HG02938 (cell line): ENCODE results near the gene MLH3.

Source experiments
- ATAC-seq: cut with Tn5 transposase; IDR thresholded peaks from one replicate; pipeline ENCODE4 v1.9.1; 2021; ENCODE audit warnings: mild to moderate bottlenecking, moderate library complexity; ENCODE audit not compliant: unreplicated experiment

The MLH3 gene

DNA sequence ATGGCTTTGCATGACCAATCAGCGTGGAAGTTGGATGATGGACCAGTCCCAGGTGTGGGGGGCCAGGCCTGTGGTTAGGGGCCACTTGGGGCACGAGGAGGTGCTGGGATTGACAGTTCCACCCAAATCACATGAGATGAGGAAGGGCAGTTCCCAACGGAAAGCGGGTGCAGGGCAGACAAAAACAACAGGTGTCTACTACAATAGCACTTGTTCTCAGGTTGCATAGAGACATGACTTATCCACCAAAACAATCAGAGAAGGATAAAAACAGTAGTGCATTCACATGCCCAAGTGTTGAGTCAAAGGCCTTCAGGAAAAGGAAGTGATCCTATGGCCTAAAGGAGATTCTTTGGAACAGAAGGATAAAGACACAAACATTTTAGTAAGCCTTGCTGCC lies 63.1 kb downstream of the MLH3 start:
- ATAC-seq: no peak

DNA sequence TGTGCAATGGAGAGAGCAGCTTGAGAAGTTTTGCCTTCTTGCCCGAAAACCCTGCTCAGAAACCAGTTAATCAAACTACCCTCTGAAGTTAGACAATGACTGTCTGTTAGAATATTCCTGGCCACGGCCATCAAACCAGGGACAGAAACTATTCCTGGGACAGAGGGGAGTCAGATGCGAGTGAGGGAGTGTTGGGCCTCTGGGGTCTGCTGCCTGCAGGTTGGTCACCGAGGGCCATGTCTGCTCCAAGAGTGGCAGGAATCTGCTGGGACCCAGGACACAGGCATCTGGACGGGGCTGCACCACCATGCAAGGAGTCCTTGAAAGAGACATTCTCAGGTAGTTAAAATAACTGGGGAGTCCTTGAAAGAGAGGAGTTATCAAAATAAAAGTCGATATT lies 65.5 kb downstream of the MLH3 start:
- ATAC-seq: no peak

DNA sequence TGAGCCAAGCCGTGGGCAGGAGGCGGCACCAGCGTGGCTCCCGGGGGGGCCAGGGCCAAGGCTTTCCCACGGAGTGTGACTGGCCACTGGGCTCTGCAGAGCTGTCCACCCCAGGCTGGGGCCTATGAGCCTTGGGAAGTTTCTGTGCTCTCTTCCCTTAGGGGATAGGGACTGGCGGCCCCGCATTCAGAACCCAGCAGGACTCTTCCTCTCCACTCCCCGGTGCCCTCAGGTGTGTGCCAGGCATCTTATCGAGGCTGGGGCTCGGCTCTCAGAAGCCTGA lies 66.3 kb downstream of the MLH3 start:
- no peak for ATAC-seq

DNA sequence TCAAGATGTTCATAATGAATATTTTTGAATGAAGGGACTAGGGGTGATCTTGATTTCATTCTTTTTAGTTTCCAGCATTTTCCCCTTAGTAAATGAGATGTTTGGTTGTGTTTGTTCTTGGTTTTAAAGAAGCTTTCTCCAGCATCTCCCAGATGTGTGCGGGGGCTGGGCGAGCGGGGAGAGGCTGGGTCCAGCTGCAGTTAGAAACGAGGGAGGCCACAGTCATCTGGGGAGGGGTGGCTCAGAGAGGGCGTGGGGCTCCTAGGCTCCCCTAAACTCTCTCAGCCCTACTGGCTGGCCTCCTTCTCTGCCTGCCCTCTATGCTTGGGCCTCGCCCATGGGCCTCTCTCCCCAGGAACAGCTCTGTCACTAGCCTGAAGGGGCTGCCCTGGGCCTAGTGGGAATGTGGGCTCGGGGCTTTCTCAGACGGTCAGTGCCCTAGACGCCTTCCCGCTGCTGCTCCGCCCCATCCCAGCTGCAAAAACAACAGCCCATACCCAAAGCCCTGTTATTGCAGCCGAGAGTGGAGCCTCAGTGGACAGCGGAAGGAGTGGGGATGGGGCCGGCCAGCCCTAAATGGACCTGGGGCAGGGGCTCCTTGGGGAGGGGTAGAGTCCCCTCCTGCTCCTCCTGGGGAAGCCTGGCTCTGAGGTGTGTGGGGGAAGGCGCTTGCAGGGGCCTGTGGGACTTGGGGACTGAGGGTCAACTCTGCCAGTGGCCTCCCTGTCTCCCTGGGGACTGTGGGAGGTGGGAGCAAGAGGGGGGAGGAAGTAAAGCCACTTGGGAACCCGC lies 66.8 kb downstream of the MLH3 start:
- ATAC-seq: no peak

DNA sequence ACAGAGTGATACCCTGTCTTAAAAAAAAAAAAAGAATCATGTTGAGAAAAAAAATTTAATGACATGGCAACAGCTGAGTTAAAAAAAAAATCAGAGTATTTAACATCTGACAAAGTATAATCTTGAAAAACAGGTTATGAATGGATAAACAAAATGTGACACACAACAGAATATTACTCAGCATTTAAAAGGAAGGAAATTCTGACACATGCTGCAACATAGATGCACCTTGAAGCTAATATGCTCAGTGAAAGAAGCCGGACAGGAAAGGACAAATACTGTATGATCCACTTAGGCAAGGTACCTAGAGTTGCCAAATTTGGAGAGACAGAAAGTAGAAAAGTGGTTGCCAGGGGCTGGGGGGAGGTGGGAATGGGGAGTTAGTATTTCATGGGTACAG lies 67.9 kb downstream of the MLH3 start:
- ATAC-seq: no peak

DNA sequence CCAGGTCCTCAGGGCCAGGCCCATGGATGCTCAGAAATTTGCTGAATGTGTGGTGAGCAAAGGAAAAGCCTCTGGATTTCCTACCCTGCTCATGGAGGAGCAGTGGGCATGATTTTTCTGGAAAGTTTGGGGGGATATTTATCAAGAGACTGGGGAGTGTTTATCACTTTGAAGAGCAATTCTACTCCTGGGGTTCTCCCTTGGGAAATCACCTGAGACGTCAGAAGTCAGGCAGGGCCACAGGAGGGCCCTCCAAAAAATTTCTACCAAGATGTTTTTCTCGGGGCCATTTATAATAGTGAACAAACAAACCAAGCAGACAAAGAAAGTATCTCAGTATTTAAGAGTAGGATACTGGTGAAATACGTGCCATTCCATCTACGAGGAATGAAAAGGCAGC lies 68.6 kb downstream of the MLH3 start:
- no peak for ATAC-seq

DNA sequence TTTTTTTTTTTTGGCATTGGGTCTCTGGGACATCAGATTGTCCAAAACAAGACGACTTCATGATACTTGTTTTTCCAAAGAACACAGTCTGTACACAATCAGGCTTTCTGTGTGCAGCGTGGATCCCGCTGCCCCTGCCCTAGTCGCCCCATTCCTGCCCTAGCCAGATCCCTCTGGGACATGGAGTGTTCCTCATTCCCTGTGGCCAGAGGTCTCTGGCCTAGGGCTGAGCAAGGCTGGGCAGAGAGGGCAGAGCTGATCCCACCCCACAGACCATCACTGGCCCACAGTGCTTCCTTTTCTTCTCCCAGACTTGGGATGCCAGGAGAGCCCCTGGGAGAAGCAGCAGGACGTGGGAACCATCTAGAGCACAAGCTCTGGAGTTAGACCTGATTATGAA lies 69.4 kb downstream of the MLH3 start:
- ATAC-seq: no peak

DNA sequence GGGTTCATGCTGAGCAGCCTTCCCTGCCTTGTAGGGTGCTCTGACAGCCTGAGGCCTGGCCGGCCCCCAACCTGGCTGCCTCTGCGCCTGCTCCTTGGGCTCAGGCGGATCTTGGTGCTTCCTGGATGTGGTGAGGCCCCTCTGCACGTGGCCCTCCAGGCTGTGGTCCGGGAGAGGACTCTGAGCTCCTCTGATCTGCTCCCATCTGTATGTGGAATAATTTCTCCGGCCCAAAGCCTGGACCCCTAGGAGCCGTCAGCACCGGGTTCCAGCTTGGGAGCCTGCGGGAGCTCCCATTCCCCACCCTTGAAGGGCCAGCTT lies 69.8 kb downstream of the MLH3 start:
- ATAC-seq: no peak

DNA sequence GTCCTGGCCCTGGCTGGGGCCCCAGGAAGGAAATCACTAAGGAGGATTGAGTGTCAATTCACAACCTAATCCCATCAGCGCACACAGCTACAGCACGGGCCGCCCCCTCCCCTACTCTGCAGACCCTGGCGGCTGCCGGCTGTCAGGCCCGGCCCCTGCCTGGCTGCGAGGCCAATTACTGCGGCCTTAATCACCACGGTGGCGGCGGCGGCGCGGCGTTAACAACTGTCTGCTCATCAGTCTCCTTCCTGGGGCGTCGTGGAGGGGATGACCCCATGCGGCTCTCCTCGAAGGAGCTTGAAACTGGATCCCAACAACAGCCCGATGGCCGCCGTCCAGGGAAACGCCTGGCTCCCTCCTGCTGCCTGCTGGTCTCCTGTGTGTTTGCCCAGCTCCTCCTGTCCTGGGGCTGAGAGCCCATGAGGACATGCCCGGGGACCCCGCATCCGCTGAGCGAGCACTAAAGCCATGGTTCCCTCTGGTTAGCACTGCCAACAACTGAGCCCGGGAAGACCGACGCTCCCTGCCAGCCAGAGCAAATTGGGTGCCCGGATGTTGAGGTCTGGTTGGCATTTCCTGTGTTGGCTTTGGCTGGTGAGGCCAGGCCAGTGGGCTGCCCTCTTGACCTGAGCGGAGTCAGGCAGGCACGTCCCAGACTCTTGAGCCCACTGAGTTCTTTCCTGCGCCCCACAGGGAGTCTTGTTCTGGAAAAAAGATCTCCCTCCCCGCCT lies 70.4 kb downstream of the MLH3 start:
- no peak for ATAC-seq

DNA sequence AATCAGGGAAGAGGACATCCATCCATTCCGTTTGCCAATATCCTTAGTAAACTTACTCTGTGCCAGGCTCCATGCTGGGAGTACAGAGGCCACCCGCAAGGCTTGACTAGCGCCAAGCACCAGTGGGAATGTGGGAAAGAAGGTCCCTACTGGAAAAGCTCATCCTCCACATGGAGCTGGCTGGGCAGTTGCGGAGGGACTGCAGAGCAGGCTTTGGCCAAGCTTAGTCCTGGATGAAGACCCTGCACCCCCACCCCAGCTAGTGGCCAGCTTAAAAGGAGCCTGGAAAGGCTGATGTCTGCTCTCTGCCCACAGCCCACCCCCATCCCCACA lies 70.9 kb downstream of the MLH3 start:
- ATAC-seq: no peak

DNA sequence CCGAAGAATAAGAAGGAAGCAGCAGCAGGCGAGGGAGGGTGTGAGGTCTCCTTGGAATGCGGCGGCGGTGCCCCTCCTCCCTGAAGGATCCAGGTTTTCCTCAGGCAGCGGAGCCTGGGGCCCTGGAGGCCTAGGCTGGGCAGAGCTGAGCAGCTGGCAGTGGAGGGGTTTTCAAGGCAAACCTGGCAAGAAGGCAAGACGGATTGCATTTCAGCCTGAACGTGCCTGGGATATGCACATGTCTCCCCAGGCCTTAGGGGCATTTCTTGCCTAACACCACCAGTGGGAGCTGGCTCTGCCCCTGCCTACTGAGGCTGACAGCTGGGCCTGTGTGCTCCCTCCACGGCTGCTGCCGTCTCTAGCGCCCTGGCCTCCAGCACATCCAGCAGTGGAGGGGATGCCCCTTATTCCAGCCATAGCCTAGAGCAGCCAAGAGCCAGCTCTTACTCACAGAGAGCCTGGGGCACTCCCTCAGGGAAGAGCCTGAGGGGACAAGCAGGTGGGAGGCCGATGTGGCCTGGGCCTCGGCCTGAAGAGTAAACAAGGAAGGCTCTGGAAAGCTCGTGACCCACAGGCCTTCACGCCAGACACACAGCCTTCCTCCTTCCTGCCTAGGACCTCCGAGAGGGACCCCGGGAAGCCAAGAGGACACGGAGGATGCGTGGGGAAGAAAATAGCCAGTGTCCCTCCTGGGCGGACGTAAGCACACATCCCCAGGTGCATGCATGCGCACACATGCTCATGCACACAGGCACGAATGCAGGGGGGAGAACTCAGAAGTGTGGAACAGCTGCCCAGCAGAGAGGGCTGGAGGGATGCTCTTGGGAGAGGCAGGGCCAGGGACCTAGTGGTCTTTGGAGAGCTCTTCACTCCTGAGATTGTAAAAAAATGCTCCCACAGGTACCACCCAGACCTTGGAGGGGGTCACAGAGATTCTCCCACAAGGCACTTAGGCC lies 71.5 kb downstream of the MLH3 start:
- no peak for ATAC-seq

DNA sequence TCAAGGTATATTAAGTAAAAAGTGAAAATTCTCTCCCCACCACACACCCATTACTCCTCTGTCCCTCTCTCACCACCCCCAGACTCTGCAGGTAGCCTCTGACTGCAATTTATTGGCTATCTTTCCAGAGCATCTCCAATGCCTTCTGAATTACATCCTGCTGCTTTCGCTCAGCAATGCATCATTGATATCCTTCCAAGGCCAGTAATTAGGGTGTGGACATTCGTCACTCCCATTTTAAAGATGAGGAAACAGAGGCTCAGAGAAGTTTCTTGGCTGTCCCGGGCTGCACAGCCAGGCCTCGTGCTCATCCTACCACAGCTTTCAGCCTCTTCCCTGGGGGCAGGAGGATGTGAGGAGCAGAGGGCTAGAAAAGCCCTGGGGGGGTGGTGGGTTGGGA lies 72.2 kb downstream of the MLH3 start:
- ATAC-seq: no peak

DNA sequence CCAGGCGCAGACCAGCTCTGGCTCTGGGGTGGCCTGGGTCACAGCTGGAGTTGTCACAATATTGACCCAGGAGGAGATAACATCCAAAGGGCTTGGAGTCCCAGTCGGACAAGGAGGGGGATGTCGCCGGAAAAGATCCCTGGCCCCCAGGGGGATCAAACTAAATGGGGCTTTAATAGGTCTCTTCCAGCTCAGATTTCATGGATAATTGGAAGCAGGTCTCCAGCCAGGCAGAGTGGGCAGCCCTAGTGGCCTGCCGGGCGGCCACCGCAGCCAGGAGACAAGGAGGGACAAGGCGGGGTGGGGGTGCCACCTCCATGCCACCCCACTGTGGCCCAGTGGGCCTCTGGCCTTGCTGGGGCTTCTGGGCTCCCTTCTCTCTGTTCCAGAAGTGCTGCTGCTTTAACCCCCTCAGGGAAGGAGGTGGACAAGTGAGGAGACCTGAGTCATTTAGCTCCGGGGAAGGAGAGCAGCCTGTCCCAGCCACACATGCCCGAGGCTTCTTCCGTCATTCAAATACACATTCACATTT lies 72.8 kb downstream of the MLH3 start:
- no peak for ATAC-seq

DNA sequence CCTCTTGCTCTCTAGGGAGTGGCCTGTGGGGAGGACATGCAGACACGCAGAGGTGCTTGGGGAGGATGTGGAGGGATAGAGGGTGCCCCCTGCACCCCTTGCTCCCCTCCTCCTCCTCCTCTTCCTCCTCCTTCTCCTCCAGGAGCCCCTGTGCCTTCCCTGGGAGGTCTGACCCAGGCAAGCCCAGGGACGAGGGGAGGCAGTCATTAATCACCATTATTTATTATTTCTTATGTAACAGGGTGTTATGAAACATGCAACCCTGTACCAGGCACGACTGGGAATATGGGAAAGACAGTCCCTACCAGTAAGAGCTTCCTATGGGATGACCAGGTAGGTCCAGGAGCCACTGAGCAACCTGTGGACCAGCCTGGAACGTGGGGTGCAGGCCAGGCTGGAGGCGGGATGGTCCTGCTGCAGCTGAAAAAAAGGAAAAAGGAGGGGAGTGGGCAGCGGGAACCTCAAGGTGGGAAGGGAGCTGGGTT lies 73.3 kb downstream of the MLH3 start:
- no peak for ATAC-seq

DNA sequence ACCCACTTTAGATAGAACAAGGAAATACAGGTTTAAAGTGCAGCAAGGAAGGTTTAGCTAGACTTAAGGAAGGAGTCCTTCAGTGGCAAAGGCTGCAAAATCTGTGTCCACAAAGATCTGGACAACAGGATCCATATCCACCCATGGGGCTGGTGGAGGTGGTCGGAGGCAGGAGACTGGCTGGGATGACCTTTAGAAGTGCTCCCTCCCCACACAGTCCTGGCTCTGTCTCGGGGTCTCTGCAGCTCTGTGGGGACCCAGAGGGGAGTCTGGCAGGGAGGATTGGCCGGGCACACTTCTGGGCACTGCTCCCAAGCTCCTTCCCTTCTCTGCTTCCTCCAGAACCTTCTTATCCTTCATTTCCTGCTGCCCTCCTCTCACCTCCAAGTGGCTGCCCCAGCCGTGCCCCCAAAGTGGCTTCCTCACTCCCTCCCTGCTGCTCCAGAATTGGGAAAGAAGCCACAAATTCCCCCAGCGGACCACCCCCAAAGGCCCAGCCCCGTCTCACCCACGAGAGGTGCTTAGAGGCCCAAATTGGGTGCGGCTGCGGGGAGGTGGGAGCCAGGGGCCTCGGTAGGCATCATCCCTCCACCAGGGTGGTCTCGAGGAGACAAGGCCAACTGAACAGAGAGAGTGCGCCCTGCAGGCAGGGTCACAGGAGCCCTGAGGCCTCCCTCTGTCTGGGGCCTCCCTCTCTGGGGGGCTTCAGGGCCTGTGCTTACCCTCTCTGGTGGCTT lies 73.9 kb downstream of the MLH3 start:
- ATAC-seq: no peak

DNA sequence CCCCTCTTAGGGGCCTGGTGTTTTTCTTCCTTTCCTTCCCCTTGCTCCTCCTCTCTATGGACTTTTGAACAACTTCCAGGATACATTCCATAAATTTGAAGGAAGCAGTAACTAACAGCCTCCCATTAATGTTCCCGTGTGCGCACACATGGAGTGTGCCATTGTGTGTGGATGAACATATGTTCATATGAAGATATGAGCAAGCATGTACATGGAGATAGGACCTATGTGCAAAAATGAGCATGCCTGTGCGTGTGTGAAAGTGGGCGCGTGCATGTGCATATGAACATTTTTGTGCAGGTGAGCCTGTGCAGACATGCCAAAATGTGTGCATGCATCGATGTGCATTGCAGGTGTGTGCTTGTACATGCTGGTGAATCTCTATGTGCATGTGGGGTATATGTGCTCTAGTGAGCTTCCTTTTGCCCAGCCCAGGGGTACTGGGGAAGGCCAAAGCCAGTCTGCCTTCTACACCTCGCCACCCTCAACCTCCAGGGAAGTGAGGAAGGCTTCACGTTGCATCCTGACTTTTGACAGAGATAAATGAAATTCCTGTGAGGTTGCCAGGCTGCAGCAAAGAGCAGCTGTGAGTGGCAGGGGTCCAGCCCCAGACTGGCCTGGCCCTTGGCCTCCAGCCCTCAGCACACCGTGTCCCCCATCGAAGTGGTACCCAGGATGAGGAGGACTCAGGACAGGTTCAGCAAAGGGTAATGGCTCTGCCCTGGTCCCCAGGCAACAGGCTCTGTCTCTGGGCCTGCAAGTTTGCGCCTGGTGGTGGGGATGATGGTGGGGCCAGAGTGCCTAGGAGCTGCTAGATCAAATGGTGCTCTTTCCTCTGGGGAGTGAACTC lies 74.8 kb downstream of the MLH3 start:
- no peak for ATAC-seq

DNA sequence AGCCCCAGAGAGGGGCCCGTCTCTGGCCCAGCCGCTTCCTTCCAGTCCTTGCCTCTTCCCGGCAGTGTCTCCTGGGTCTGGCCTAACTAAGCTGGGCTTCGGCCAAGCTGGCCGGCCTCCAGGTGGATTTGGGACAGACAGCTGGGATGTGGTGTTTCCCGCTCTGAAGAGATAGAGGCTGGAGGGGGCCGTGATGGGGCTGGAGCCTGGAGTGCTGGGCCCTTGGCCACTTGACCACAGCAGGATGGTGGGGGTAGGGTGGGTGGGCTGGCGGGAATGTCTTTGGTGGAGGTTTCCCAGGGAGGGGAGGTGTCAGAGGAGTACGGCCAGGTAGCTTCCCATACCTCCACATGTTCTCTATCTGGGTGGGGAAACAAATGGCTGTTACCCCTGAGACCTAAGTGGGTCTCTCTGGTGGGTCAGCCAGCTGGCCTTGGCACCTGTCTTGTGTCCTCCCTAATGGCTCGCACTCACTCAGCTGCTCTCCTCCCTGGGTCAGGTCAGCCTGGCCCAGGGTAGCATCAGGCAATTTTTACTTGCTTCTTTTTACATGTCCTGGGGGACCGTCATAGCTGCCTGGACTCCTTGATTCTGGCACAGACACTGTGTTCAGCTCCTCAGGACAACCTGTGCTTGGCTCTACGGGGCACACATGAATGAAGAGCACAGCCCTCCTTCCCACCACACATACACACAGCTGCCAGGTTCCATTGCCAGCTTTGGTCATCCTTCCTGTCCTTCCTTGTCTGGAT lies 76.0 kb downstream of the MLH3 start:
- no peak for ATAC-seq

DNA sequence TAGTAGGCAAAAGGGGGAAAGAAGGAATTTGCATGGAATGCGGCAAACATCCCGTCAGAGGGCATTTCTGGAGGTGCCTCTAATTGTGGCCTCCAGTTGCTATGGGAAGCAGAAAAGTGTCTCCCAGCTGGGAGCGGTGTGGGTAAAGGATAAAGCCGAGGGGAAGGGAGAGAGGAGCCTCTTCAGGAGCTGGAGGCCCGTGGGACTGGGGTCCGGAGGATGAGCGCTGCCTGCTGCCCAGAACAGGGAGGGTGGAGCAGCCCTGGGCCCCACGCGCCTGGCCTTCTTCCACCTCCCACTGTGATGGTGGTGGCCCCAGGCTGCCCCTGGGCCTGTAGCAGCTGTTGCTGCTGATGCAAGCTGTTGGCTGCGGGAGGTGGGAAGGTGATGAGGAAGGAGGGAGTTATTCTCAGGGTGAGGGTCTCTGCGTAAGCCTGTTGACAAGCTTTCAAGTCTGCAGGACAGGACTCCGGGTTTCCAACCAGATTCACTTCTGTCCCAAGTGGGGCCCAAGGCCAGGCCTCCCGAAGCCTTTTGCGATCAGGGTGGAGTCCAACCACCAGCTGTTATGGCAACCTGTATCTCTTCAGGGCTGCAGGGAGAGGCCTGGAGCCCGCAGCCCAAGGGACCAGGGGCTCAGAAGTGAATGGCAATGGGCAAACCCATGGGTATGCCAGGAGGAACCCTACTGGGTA lies 76.8 kb downstream of the MLH3 start:
- ATAC-seq: no peak

DNA sequence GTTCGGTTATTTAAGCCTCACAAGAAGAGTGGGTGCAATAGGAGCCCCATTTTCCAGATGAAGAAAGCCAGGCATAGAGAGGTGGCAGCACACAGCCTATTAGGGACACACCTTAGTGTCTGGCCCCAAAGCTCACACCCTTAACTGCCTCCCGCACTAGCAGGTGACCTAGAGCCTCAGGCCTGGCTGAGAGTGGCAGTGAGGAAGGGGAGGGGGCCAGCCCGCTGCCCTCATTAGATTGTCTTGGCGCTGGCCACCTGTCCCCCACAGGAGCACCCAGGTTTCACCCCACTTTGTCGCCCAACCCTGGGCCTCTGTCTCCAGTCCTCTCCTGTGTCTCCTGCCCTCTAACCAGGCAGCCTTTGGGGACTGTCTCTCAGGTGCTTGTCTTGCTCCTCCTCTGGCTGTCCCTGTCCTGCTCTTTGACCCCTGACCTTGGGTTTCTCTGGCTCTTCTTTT lies 77.3 kb downstream of the MLH3 start:
- no peak for ATAC-seq
